Measurements from ENCODE around the gene ANTXR1.

Gene ANTXR1

GRCh38 chr2:69021727-69022126 lies 8.7 kb downstream of the ANTXR1 start:
- no peak for TF ChIP-seq CTCF (conservative IDR thresholded peaks at IDR 0.05; ENCODE audit: low read depth, low read length)
- DNase-seq (ENCODE audit: low read depth), result no peak
- H3K4me3 ChIP-seq (ENCODE audit: low read length), result no peak overlapping the region

- no peak for TF ChIP-seq CTCF (conservative IDR thresholded peaks at IDR 0.05; ENCODE audit: low read depth, low read length)
- no peak overlapping the region for H3K4me3 ChIP-seq (ENCODE audit: low read length)
- no peak for DNase-seq (ENCODE audit: low read depth)
Measured at GRCh38 chr2:69022548-69022947, 9.6 kb downstream of the ANTXR1 start.

GRCh38 chr2:69023236-69023635 lies 10.3 kb downstream of the ANTXR1 start:
- no peak for DNase-seq (ENCODE audit: low read depth)
- TF ChIP-seq CTCF (conservative IDR thresholded peaks at IDR 0.05; ENCODE audit: low read depth, low read length), result no peak
- H3K4me3 ChIP-seq (ENCODE audit: low read length), result no peak overlapping the region

- DNase-seq (ENCODE audit: low read depth), result no peak
- no peak overlapping the region for H3K4me3 ChIP-seq (ENCODE audit: low read length)
- peak; percentile 55 for TF ChIP-seq CTCF (conservative IDR thresholded peaks at IDR 0.05; ENCODE audit: low read depth, low read length)
Measured at GRCh38 chr2:69026026-69026425, 13.0 kb downstream of the ANTXR1 start.

- no peak overlapping the region for H3K4me3 ChIP-seq (ENCODE audit: low read length)
- DNase-seq (ENCODE audit: low read depth), result no peak
- no peak for TF ChIP-seq CTCF (conservative IDR thresholded peaks at IDR 0.05; ENCODE audit: low read depth, low read length)
Measured at GRCh38 chr2:69026691-69027459, 13.9 kb downstream of the ANTXR1 start.

- TF ChIP-seq CTCF (conservative IDR thresholded peaks at IDR 0.05; ENCODE audit: low read depth, low read length), result no peak
- DNase-seq (ENCODE audit: low read depth), result no peak
- no peak overlapping the region for H3K4me3 ChIP-seq (ENCODE audit: low read length)
Measured at GRCh38 chr2:69030800-69031428, 17.9 kb downstream of the ANTXR1 start.

- DNase-seq (ENCODE audit: low read depth), result no peak
- no peak overlapping the region for H3K4me3 ChIP-seq (ENCODE audit: low read length)
- no peak for TF ChIP-seq CTCF (conservative IDR thresholded peaks at IDR 0.05; ENCODE audit: low read depth, low read length)
Measured at GRCh38 chr2:69031466-69031865, 18.5 kb downstream of the ANTXR1 start.

Data from retinal pigment epithelial cell (primary cell).